Panc1 (cell line): Measurements from ENCODE around the gene CACNA1C. TPM values are rescaled to one million over a fixed set of nuclear protein-coding genes. Genes with fewer than 3 reads are reported as not detected.

ENCODE experiments used
- ATAC-seq: fragments of 200-7000 bp; cut with Tn5 transposase; 2 replicates; pipeline ENCODE4 v1.9.1; 2020; ENCODE audit warnings: mild to moderate bottlenecking, moderate library complexity
- BruUV-seq: library from RNA; stranded (reverse); fragments of 400-500 nt; replicated peaks from 2 replicates; lab custom pipeline; 2021; lab: Mats Ljungman, UMichigan
- CTCF ChIA-PET: fragments of 300-600 bp; sonication (Branson Sonifier 250); formaldehyde crosslinking; loops from one replicate; lab custom pipeline; 2022; ENCODE audit warnings: antibody characterized with exemption; lab: Charles Lee
- POLR2A ChIA-PET: fragments of 300-600 bp; sonication (Branson Sonifier 250); formaldehyde crosslinking; loops from one replicate; lab custom pipeline; 2022; ENCODE audit warnings: antibody characterized with exemption; lab: Charles Lee
- DNase-seq: peaks from one replicate; pipeline ENCODE4 v3.0.0-alpha.2; 2010; ENCODE audit warnings: low read depth, low spot score
- H3K27ac ChIP-seq: 2 replicates; pipeline ENCODE4 v1.5.1; 2011; ENCODE audit warnings: mild to moderate bottlenecking, low read length, inconsistent platforms
- H3K27me3 ChIP-seq: fragments of 200-500 bp; sonication (Bioruptor generic); 2 replicates; pipeline ENCODE4 v1.6.0; 2014; ENCODE audit warnings: low read length, inconsistent platforms; ENCODE audit not compliant: control insufficient read depth, insufficient read depth
- H3K36me3 ChIP-seq: fragments of 200-500 bp; sonication (Bioruptor generic); 2 replicates; pipeline ENCODE4 v1.5.1; 2014; ENCODE audit warnings: inconsistent platforms, mild to moderate bottlenecking, low read length, moderate library complexity; ENCODE audit not compliant: control insufficient read depth, insufficient read depth
- H3K4me1 ChIP-seq: 2 replicates; pipeline ENCODE4 v1.5.1; 2011; ENCODE audit warnings: inconsistent platforms, mild to moderate bottlenecking, low read length, moderate library complexity; ENCODE audit not compliant: control insufficient read depth, insufficient read depth
- H3K4me3 ChIP-seq, 2 experiments: 2 replicates each; pipeline ENCODE4 v1.5.1; 2011 to 2012; ENCODE audit warnings: low read depth in 2 of 2, low read length in 2 of 2, mild to moderate bottlenecking in 2 of 2, inconsistent platforms in 1 of 2, moderate library complexity in 1 of 2
- H3K9me3 ChIP-seq: fragments of 200-500 bp; sonication (Bioruptor generic); 2 replicates; pipeline ENCODE4 v1.5.1; 2014; ENCODE audit warnings: low read depth, mild to moderate bottlenecking, inconsistent platforms, low read length, moderate library complexity; ENCODE audit not compliant: control insufficient read depth, insufficient read depth
- POLR2AphosphoS5 ChIP-seq: IDR thresholded peaks from 2 replicates; pipeline ENCODE4 v1.6.1; 2012; ENCODE audit warnings: mild to moderate bottlenecking, low read depth, low read length, moderate library complexity
- SIN3A ChIP-seq: IDR thresholded peaks from 2 replicates; pipeline ENCODE4 v1.6.1; 2012; ENCODE audit warnings: low read depth, mild to moderate bottlenecking, low read length, moderate library complexity, borderline replicate concordance; ENCODE audit not compliant: insufficient read depth
- TCF7L2 ChIP-seq: IDR thresholded peaks from 2 replicates; pipeline ENCODE4 v1.6.1; 2011; ENCODE audit warnings: mild to moderate bottlenecking, low read depth, low read length, inconsistent platforms
- in situ Hi-C: cut with HindIII; loops from 2 replicates; pipeline ENCODE4 v1.10.0; 2016; ENCODE audit warnings: low sequenced_read_pairs, low pct_unique_long_range_greater_than_20kb
- intact Hi-C: fragments of 100-400 bp; cut with micrococcal nuclease; formaldehyde crosslinking; loops from one replicate; pipeline ENCODE4 v1.10.0; 2022; ENCODE audit not compliant: unreplicated experiment
- total RNA-seq: library from RNA; stranded (reverse); gene quantifications from one replicate; pipeline ENCODE4 v1.2.1, GENCODE V29; 2021; ENCODE audit not compliant: unreplicated experiment
- TF ChIP-seq, protein P1 (sequence below), 2 experiments: IDR thresholded peaks; 2 replicates each; pipeline ENCODE4 v1.6.1; 2011 to 2012; ENCODE audit warnings: low read depth in 2 of 2, control low read depth in 1 of 2, low read length in 1 of 2, mild to moderate bottlenecking in 1 of 2, moderate library complexity in 1 of 2; ENCODE audit not compliant: insufficient read depth in 1 of 2
- TF ChIP-seq, protein P2 (sequence below): fragments of 450-650 bp; IDR thresholded peaks from 2 replicates; pipeline ENCODE4 v1.5.1; 2017; ENCODE audit warnings: mild to moderate bottlenecking

The CACNA1C gene
- total RNA-seq, 1 experiment from 2014 or later, result 0.03 TPM

DNA sequence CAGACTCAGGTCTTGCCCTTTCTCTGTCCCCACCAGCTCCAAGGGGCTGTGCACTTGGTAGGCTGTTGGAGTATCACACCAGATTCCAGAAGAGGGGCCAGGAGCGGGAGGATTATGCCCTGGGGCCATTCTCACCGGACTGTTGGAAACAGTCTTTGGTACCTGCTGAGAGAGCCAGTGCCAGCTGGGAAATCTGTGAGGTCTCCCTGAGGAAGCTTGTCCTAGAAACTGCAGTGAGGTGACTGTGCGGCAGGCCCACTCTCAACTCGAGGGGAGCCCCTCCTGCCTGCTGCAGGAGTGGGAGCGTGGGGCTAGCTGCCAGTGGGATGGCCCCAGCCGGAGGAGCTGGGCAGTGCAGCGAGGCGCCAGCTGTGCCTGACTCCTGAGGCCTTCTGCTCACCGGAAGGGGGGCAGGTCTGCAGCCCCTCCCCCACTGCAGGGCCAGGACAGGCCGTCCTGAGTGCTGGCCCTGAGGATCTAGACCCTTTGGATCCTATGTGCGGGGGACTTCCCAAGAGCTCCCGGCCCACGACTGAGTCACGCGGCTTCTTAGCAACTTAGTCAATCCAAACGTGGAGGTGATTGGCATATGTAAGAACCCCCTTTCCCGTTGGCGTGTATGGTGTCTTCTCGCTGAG, 295.2 kb downstream of the CACNA1C start:
- ChIA-PET CTCF (no interaction called here), POLR2A (no interaction called here)
- in situ Hi-C loops (no loop called here), intact Hi-C loops (no loop called here)
- Histone ChIP-seq H3K27me3 (no peaks in the 10 kb centered on the region; the same call in 1 of the 2 replicates), H3K4me1 (no peaks in the 10 kb centered on the region), H3K9me3 (no peaks in the 10 kb centered on the region), H3K36me3 (no peaks in the 10 kb centered on the region), H3K4me3 (no peak overlapping the region), H3K27ac (no peak overlapping the region)
- no peak for TF ChIP-seq TCF7L2
- no TSS peak for BruUV-seq
- DNase-seq (no peak), ATAC-seq (no peak)

DNA sequence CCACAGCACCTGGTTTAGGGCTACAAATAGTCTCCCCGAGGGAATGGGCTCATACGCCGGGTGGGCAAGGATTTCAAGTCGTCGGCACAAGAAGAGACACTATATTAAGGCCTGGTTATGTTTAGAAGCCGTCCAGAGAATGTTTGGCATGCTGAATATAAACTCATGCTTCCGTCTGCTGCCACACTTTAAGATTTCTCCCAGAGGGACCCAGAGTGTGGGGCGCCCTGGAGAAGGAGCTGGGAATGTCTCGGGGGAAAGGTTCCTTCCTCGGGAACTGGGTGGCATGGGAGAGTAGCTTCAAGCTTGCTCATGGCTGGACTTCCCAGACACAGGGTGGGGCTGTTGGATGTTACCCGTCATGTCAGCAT, 295.7 kb downstream of the CACNA1C start:
- ATAC-seq, result no peak
- Histone ChIP-seq H3K4me1 (no peaks in the 10 kb centered on the region), H3K9me3 (no peaks in the 10 kb centered on the region), H3K36me3 (no peaks in the 10 kb centered on the region), H3K27me3 (no peaks in the 10 kb centered on the region; the same call in 1 of the 2 replicates), H3K4me3 (no peak overlapping the region), H3K27ac (no peak overlapping the region)
- DNase-seq, result no peak
- BruUV-seq, result no TSS peak
- intact Hi-C loops (no loop called here), in situ Hi-C loops (no loop called here)
- TF ChIP-seq SIN3A (no peak), POLR2AphosphoS5 (no peak), TCF7L2 (no peak)
- TF ChIP-seq, protein P1, sequence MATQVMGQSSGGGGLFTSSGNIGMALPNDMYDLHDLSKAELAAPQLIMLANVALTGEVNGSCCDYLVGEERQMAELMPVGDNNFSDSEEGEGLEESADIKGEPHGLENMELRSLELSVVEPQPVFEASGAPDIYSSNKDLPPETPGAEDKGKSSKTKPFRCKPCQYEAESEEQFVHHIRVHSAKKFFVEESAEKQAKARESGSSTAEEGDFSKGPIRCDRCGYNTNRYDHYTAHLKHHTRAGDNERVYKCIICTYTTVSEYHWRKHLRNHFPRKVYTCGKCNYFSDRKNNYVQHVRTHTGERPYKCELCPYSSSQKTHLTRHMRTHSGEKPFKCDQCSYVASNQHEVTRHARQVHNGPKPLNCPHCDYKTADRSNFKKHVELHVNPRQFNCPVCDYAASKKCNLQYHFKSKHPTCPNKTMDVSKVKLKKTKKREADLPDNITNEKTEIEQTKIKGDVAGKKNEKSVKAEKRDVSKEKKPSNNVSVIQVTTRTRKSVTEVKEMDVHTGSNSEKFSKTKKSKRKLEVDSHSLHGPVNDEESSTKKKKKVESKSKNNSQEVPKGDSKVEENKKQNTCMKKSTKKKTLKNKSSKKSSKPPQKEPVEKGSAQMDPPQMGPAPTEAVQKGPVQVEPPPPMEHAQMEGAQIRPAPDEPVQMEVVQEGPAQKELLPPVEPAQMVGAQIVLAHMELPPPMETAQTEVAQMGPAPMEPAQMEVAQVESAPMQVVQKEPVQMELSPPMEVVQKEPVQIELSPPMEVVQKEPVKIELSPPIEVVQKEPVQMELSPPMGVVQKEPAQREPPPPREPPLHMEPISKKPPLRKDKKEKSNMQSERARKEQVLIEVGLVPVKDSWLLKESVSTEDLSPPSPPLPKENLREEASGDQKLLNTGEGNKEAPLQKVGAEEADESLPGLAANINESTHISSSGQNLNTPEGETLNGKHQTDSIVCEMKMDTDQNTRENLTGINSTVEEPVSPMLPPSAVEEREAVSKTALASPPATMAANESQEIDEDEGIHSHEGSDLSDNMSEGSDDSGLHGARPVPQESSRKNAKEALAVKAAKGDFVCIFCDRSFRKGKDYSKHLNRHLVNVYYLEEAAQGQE (IDR thresholded peaks at IDR 0.05; ENCODE audit: insufficient read depth in 1 of 2, low read depth in 2 of 2, low read length in 1 of 2), result no peak
- TF ChIP-seq, protein P2, sequence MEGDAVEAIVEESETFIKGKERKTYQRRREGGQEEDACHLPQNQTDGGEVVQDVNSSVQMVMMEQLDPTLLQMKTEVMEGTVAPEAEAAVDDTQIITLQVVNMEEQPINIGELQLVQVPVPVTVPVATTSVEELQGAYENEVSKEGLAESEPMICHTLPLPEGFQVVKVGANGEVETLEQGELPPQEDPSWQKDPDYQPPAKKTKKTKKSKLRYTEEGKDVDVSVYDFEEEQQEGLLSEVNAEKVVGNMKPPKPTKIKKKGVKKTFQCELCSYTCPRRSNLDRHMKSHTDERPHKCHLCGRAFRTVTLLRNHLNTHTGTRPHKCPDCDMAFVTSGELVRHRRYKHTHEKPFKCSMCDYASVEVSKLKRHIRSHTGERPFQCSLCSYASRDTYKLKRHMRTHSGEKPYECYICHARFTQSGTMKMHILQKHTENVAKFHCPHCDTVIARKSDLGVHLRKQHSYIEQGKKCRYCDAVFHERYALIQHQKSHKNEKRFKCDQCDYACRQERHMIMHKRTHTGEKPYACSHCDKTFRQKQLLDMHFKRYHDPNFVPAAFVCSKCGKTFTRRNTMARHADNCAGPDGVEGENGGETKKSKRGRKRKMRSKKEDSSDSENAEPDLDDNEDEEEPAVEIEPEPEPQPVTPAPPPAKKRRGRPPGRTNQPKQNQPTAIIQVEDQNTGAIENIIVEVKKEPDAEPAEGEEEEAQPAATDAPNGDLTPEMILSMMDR, result no peak
- ChIA-PET CTCF (no interaction called here), POLR2A (no interaction called here)

DNA sequence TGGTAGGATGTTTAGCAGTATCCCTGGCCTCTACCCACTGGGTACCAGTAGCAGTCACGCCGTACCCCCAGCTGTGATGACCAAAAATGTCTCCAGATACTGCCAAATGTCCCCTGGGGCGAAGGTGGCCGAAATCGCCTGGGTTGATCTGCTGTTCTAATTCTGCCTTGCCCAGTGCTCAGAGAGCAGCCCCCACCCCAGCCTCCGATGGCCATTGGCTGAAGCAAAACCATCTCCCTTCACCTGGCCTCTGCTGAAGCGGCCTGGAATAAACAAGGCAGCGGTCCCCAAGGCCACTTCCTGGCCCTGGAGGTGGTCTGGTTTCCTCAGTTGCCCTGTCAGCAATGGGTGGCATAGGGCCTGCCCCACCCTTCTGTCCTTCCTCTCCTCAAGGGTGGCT, 298.4 kb downstream of the CACNA1C start:
- CTCF ChIA-PET, result no interaction called here
- ATAC-seq (no peak), DNase-seq (no peak)
- no peaks in the 10 kb centered on the region for H3K4me1 ChIP-seq
- TF ChIP-seq, protein P1 (IDR thresholded peaks at IDR 0.05; ENCODE audit: insufficient read depth in 1 of 2, low read depth in 2 of 2, low read length in 1 of 2), result no peak
- TF ChIP-seq TCF7L2 (no peak), SIN3A (no peak), POLR2AphosphoS5 (no peak)
- TF ChIP-seq, protein P2, result no peak
- H3K9me3 ChIP-seq, result no peaks in the 10 kb centered on the region
- no TSS peak for BruUV-seq
- POLR2A ChIA-PET, result no interaction called here
- H3K4me3 ChIP-seq, result no peak overlapping the region
- no peak overlapping the region for H3K27ac ChIP-seq
- H3K27me3 ChIP-seq, result no peaks in the 10 kb centered on the region; the same call in 1 of the 2 replicates
- intact Hi-C loops, result no loop called here
- H3K36me3 ChIP-seq, result no peaks in the 10 kb centered on the region
- in situ Hi-C loops, result no loop called here
